SK-N-SH (cell line): ENCODE measurements around the gene SELENOM.

Experiments used
- CTCF ChIP-seq: fragments of 200-600 bp; sonication (generic); IDR thresholded peaks from 2 replicates; pipeline ENCODE4 v1.6.1; 2017; ENCODE audit warnings: antibody characterized with exemption, mild to moderate bottlenecking, moderate library complexity
- GABPA ChIP-seq: IDR thresholded peaks from 2 replicates; pipeline ENCODE4 v1.4.0; 2012; ENCODE audit warnings: low read depth, mild to moderate bottlenecking
- PBX3 ChIP-seq: IDR thresholded peaks from 2 replicates; pipeline ENCODE4; 2012
- TCF12 ChIP-seq: IDR thresholded peaks from 2 replicates; pipeline ENCODE4 v1.4.0; 2012
- USF1 ChIP-seq: IDR thresholded peaks from 2 replicates; pipeline ENCODE4 v1.4.0; 2012; ENCODE audit warnings: low read depth, borderline replicate concordance

- TF ChIP-seq USF1 = no peak
- TF ChIP-seq CTCF = no peak
- no peak for TF ChIP-seq PBX3
- TF ChIP-seq GABPA = no peak
- TF ChIP-seq TCF12 = no peak
Measured at GRCh38 chr22:31123292-31123602, 15.9 kb upstream of the SELENOM start.
